Hepatocyte (in vitro differentiated cells): ENCODE measurements around the gene DEDD2.

Experiments used
- EZH2phosphoT487 ChIP-seq: fragments of 200-600 bp; sonication (generic); IDR thresholded peaks from one replicate; pipeline ENCODE4 v1.6.1; 2018; ENCODE audit warnings: antibody characterized with exemption, mild to moderate bottlenecking, low read depth, moderate library complexity; ENCODE audit not compliant: unreplicated experiment, severe bottlenecking
- TF ChIP-seq, protein P1 (sequence below): fragments of 200-600 bp; sonication (generic); IDR thresholded peaks from 2 replicates; pipeline ENCODE4 v1.5.1; 2016; ENCODE audit warnings: antibody characterized with exemption, mild to moderate bottlenecking; ENCODE audit not compliant: poor library complexity

DNA sequence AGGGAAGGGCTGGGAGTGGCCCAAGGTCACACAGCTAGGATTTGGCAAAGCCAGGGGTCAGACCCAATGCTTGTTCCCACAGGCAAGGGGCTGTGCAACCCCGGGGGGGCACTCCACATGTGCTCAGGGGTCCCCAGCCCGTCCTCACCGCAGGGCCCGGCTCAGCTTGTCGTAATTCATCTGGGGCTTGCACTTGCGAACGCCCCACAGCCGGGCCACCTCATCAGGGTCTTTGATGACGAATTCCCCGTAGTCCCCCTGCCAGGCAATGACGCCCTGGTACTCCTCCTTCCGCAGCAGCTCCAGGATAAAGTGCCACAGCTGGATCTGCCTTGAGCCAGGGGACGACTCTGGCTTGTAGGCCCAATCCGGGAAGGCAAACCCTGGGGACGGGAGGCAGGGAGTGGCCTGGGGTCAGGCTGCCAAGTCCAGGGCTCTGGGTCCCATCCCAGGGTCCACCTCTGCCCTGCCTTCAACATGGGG lies 32.7 kb upstream of the DEDD2 start:
- TF ChIP-seq, protein P1, sequence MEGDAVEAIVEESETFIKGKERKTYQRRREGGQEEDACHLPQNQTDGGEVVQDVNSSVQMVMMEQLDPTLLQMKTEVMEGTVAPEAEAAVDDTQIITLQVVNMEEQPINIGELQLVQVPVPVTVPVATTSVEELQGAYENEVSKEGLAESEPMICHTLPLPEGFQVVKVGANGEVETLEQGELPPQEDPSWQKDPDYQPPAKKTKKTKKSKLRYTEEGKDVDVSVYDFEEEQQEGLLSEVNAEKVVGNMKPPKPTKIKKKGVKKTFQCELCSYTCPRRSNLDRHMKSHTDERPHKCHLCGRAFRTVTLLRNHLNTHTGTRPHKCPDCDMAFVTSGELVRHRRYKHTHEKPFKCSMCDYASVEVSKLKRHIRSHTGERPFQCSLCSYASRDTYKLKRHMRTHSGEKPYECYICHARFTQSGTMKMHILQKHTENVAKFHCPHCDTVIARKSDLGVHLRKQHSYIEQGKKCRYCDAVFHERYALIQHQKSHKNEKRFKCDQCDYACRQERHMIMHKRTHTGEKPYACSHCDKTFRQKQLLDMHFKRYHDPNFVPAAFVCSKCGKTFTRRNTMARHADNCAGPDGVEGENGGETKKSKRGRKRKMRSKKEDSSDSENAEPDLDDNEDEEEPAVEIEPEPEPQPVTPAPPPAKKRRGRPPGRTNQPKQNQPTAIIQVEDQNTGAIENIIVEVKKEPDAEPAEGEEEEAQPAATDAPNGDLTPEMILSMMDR, result no peak
- no peak for TF ChIP-seq EZH2phosphoT487
